Duodenal mucosa (tissue), 2 donors: ENCODE results near the gene MINDY1.

ENCODE experiments used
- H3K27ac ChIP-seq: one replicate; pipeline ENCODE4 v1.7.0; 2013; ENCODE audit warnings: low read depth, low read length
- H3K27me3 ChIP-seq, 2 donors: one replicate each; pipeline ENCODE4 v1.7.0; 2013; ENCODE audit warnings: low read length in 2 of 2, control low read depth in 1 of 2; ENCODE audit not compliant: insufficient read depth in 2 of 2, control insufficient read depth in 1 of 2
- H3K36me3 ChIP-seq, 2 donors: one replicate each; pipeline ENCODE4 v1.7.0; 2013; ENCODE audit warnings: low read length in 2 of 2, control low read depth in 1 of 2; ENCODE audit not compliant: insufficient read depth in 2 of 2, control insufficient read depth in 1 of 2
- H3K4me1 ChIP-seq, 2 donors: one replicate each; pipeline ENCODE4 v1.7.0; 2013; ENCODE audit warnings: low read length in 2 of 2, control low read depth in 1 of 2; ENCODE audit not compliant: insufficient read depth in 2 of 2, control insufficient read depth in 1 of 2
- H3K4me3 ChIP-seq, 2 donors: one replicate each; pipeline ENCODE4 v1.7.0; 2013; ENCODE audit warnings: low read length in 2 of 2, low read depth in 1 of 2
- H3K9ac ChIP-seq, 2 donors: one replicate each; pipeline ENCODE4 v1.7.0; 2013; ENCODE audit warnings: low read length in 2 of 2, low read depth in 1 of 2
- H3K9me3 ChIP-seq, 2 donors: one replicate each; pipeline ENCODE4 v1.7.0; 2013; ENCODE audit warnings: low read length in 2 of 2, control low read depth in 1 of 2; ENCODE audit not compliant: control insufficient read depth in 1 of 2

Gene MINDY1

GRCh38 chr1:151006327-151007052 lies at the start of gene MINDY1:
Gene MINDY1, minus strand, starts transcription at chr1:151006902. Its CDS starts 4,285 bp downstream, at chr1:151002617.
- peaks cover 35 to 60% of the 10 kb centered on the region in 2 donors for H3K4me1 ChIP-seq
- no peaks in the 10 kb centered on the region for H3K27me3 ChIP-seq
- peak within 1 kb of the TSS; percentile 92 to 93 for H3K9ac ChIP-seq
- H3K4me3 ChIP-seq: peak within 1 kb of the TSS; percentile 87 to 94
- no peaks in the 10 kb centered on the region for H3K9me3 ChIP-seq
- H3K27ac ChIP-seq: peak within 1 kb of the TSS; percentile 82
- peaks cover 0 to 19% of the 10 kb centered on the region in 2 donors for H3K36me3 ChIP-seq

- H3K27me3 ChIP-seq: no peaks in the 10 kb centered on the region
- H3K9me3 ChIP-seq: no peaks in the 10 kb centered on the region
- peak overlapping the region; percentile 25 to 42 for H3K9ac ChIP-seq
- peak overlapping the region; percentile 50 to 98 for H3K4me3 ChIP-seq
- peaks cover 35 to 50% of the 10 kb centered on the region in 2 donors for H3K36me3 ChIP-seq
- H3K27ac ChIP-seq: no peak overlapping the region
- H3K4me1 ChIP-seq: peaks cover 31 to 45% of the 10 kb centered on the region in 2 donors
These were observed 49.4 kb upstream of the MINDY1 start for GRCh38 chr1:151056149-151056548.

GRCh38 chr1:151055581-151055980 lies 48.9 kb upstream of the MINDY1 start:
- Histone ChIP-seq H3K9me3 (no peaks in the 10 kb centered on the region), H3K9ac (peak overlapping the region in 1 of 2 donors; percentile 42), H3K27me3 (no peaks in the 10 kb centered on the region), H3K4me1 (peaks cover 31 to 45% of the 10 kb centered on the region in 2 donors), H3K27ac (no peak overlapping the region), H3K36me3 (peaks cover 35 to 50% of the 10 kb centered on the region in 2 donors), H3K4me3 (peak overlapping the region in 1 of 2 donors; percentile 50)

GRCh38 chr1:151054971-151055547 lies 48.4 kb upstream of the MINDY1 start:
- Histone ChIP-seq H3K36me3 (peaks cover 35 to 50% of the 10 kb centered on the region in 2 donors), H3K27ac (no peak overlapping the region), H3K4me1 (peaks cover 29 to 41% of the 10 kb centered on the region in 2 donors), H3K9ac (no peak overlapping the region), H3K9me3 (no peaks in the 10 kb centered on the region), H3K4me3 (no peak overlapping the region), H3K27me3 (no peaks in the 10 kb centered on the region)

GRCh38 chr1:151051356-151052009 lies 44.8 kb upstream of the MINDY1 start:
- Histone ChIP-seq H3K27me3 (no peaks in the 10 kb centered on the region), H3K9ac (no peak overlapping the region), H3K9me3 (no peaks in the 10 kb centered on the region), H3K27ac (no peak overlapping the region), H3K36me3 (peaks cover 33 to 47% of the 10 kb centered on the region in 2 donors), H3K4me3 (no peak overlapping the region), H3K4me1 (peaks cover 20 to 26% of the 10 kb centered on the region in 2 donors)

- Histone ChIP-seq H3K36me3 (peaks cover 26 to 35% of the 10 kb centered on the region in 2 donors), H3K27ac (no peak overlapping the region), H3K4me3 (no peak overlapping the region), H3K4me1 (peaks cover 7 to 12% of the 10 kb centered on the region in 2 donors), H3K9me3 (no peaks in the 10 kb centered on the region), H3K27me3 (no peaks in the 10 kb centered on the region), H3K9ac (no peak overlapping the region)
These were observed 43.5 kb upstream of the MINDY1 start for GRCh38 chr1:151050051-151050688.

GRCh38 chr1:151049458-151049857 lies 42.8 kb upstream of the MINDY1 start:
- H3K9ac ChIP-seq: no peak overlapping the region
- peaks cover 18 to 28% of the 10 kb centered on the region in 2 donors for H3K36me3 ChIP-seq
- H3K27ac ChIP-seq: no peak overlapping the region
- H3K27me3 ChIP-seq: no peaks in the 10 kb centered on the region
- peaks cover 7 to 11% of the 10 kb centered on the region in 2 donors for H3K4me1 ChIP-seq
- no peak overlapping the region for H3K4me3 ChIP-seq
- no peaks in the 10 kb centered on the region for H3K9me3 ChIP-seq

GRCh38 chr1:151048645-151049032 lies 41.9 kb upstream of the MINDY1 start:
- Histone ChIP-seq H3K4me1 (peaks cover 7 to 11% of the 10 kb centered on the region in 2 donors), H3K36me3 (peaks cover 15 to 20% of the 10 kb centered on the region in 2 donors), H3K4me3 (peak overlapping the region; percentile 86 to 88), H3K9ac (peak overlapping the region in 1 of 2 donors; percentile 84), H3K9me3 (no peaks in the 10 kb centered on the region), H3K27ac (no peak overlapping the region), H3K27me3 (no peaks in the 10 kb centered on the region)

- no peaks in the 10 kb centered on the region for H3K27me3 ChIP-seq
- peak overlapping the region; percentile 71 to 84 for H3K9ac ChIP-seq
- peaks cover 7 to 11% of the 10 kb centered on the region in 2 donors for H3K4me1 ChIP-seq
- peak overlapping the region; percentile 25 for H3K27ac ChIP-seq
- H3K36me3 ChIP-seq: peaks cover 14 to 15% of the 10 kb centered on the region in 2 donors
- H3K9me3 ChIP-seq: no peaks in the 10 kb centered on the region
- peak overlapping the region; percentile 86 to 88 for H3K4me3 ChIP-seq
These were observed 41.4 kb upstream of the MINDY1 start for GRCh38 chr1:151047925-151048644.
